HL-60 (cell line): Measurements from ENCODE around the gene PCGF2.
A peak's percentile ranks its signal among the peaks of the same experiment; 100 is the strongest.

Experiments
- DNase-seq, 2 experiments: peaks; one replicate each; pipeline ENCODE4 v3.0.0-alpha.2; 2010 to 2020; ENCODE audit warnings: low read depth in 1 of 2, low spot score in 1 of 2
- H3K27ac ChIP-seq: fragments of 250-450 bp; sonication (Bioruptor Pico); replicated peaks from 2 replicates; pipeline ENCODE4 v1.5.1; 2020; ENCODE audit warnings: mild to moderate bottlenecking, moderate library complexity
- H3K27me3 ChIP-seq: fragments of 250-450 bp; sonication (Bioruptor Pico); 2 replicates; pipeline ENCODE4 v1.5.1; 2021; ENCODE audit warnings: mild to moderate bottlenecking, moderate library complexity; ENCODE audit not compliant: insufficient read depth, poor library complexity, severe bottlenecking
- H3K4me3 ChIP-seq: replicated peaks from 2 replicates; pipeline ENCODE4 v1.5.1; 2011; ENCODE audit warnings: mild to moderate bottlenecking, control low read depth, low read length; ENCODE audit not compliant: insufficient read depth
- GABPA ChIP-seq: IDR thresholded peaks from 2 replicates; pipeline ENCODE4 v1.6.1; 2012; ENCODE audit warnings: low read depth
- POLR2AphosphoS5 ChIP-seq: IDR thresholded peaks from 2 replicates; pipeline ENCODE4 v1.6.1; 2012; ENCODE audit warnings: low read depth
- SPI1 ChIP-seq: IDR thresholded peaks from 2 replicates; pipeline ENCODE4 v1.6.1; 2012; ENCODE audit warnings: low read depth, mild to moderate bottlenecking, borderline replicate concordance
- TF ChIP-seq, protein P1 (sequence below): IDR thresholded peaks from 2 replicates; pipeline ENCODE4 v1.6.1; 2012; ENCODE audit warnings: low read depth; ENCODE audit not compliant: insufficient replicate concordance
- TF ChIP-seq, protein P2 (sequence below): IDR thresholded peaks from one replicate; pipeline ENCODE4 v1.5.1; 2011; ENCODE audit warnings: low read length, control low read depth, inconsistent platforms; ENCODE audit not compliant: insufficient read depth

Gene PCGF2

DNA sequence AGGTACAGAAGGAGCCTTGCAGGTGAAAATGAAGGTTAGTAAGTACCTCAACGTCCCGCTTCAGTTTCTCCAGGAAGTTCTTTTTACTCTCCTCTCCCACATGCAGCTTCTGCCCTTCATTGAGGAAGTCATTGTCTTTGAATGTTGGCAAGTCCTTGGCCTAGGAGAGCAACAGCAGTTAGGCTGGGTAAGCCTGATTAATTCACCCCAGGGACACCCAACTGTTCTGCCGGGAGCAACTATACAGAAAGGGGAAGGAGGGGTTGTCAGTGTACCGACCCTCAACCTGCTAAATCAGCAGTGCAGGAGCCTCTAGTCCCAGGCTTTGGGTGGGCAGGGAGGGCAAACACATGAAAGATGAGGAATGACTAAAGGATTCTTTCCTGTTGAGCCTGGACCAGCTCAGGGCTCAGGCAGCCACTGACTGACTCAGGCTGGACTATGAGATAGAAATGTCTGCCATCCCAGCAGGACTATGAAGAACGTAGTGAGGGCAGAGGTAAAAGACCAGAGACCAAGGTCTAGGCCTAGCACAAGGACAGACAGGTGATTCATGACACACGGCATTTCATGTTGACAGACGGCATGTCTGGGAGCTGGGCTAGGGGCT is 29.6 kb upstream of the PCGF2 start:
- DNase-seq: no peak
- Histone ChIP-seq H3K4me3 (no peak overlapping the region), H3K27me3 (no peaks in the 10 kb centered on the region), H3K27ac (no peak overlapping the region)
- TF ChIP-seq, protein P1, sequence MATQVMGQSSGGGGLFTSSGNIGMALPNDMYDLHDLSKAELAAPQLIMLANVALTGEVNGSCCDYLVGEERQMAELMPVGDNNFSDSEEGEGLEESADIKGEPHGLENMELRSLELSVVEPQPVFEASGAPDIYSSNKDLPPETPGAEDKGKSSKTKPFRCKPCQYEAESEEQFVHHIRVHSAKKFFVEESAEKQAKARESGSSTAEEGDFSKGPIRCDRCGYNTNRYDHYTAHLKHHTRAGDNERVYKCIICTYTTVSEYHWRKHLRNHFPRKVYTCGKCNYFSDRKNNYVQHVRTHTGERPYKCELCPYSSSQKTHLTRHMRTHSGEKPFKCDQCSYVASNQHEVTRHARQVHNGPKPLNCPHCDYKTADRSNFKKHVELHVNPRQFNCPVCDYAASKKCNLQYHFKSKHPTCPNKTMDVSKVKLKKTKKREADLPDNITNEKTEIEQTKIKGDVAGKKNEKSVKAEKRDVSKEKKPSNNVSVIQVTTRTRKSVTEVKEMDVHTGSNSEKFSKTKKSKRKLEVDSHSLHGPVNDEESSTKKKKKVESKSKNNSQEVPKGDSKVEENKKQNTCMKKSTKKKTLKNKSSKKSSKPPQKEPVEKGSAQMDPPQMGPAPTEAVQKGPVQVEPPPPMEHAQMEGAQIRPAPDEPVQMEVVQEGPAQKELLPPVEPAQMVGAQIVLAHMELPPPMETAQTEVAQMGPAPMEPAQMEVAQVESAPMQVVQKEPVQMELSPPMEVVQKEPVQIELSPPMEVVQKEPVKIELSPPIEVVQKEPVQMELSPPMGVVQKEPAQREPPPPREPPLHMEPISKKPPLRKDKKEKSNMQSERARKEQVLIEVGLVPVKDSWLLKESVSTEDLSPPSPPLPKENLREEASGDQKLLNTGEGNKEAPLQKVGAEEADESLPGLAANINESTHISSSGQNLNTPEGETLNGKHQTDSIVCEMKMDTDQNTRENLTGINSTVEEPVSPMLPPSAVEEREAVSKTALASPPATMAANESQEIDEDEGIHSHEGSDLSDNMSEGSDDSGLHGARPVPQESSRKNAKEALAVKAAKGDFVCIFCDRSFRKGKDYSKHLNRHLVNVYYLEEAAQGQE: no peak
- TF ChIP-seq SPI1 (no peak; the same call in 1 of the 2 replicates), POLR2AphosphoS5 (no peak), GABPA (no peak)
- TF ChIP-seq, protein P2, sequence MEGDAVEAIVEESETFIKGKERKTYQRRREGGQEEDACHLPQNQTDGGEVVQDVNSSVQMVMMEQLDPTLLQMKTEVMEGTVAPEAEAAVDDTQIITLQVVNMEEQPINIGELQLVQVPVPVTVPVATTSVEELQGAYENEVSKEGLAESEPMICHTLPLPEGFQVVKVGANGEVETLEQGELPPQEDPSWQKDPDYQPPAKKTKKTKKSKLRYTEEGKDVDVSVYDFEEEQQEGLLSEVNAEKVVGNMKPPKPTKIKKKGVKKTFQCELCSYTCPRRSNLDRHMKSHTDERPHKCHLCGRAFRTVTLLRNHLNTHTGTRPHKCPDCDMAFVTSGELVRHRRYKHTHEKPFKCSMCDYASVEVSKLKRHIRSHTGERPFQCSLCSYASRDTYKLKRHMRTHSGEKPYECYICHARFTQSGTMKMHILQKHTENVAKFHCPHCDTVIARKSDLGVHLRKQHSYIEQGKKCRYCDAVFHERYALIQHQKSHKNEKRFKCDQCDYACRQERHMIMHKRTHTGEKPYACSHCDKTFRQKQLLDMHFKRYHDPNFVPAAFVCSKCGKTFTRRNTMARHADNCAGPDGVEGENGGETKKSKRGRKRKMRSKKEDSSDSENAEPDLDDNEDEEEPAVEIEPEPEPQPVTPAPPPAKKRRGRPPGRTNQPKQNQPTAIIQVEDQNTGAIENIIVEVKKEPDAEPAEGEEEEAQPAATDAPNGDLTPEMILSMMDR: no peak

GRCh38 chr17:38773258-38773657 is 25.1 kb upstream of the PCGF2 start:
- TF ChIP-seq, protein P1: no peak
- TF ChIP-seq POLR2AphosphoS5 (no peak), SPI1 (no peak), GABPA (no peak)
- TF ChIP-seq, protein P2: no peak
- Histone ChIP-seq H3K27ac (no peak overlapping the region), H3K4me3 (no peak overlapping the region), H3K27me3 (no peaks in the 10 kb centered on the region)
- no peak for DNase-seq

GRCh38 chr17:38768417-38768816 is 20.3 kb upstream of the PCGF2 start:
- 0 out of 2 replicates have a peak, but pooled peaks have one; percentile 15 for TF ChIP-seq POLR2AphosphoS5
- no peak for TF ChIP-seq SPI1
- TF ChIP-seq GABPA: no peak
- Histone ChIP-seq H3K27ac (no peak overlapping the region), H3K27me3 (no peaks in the 10 kb centered on the region), H3K4me3 (no peak overlapping the region)
- no peak for DNase-seq

DNA sequence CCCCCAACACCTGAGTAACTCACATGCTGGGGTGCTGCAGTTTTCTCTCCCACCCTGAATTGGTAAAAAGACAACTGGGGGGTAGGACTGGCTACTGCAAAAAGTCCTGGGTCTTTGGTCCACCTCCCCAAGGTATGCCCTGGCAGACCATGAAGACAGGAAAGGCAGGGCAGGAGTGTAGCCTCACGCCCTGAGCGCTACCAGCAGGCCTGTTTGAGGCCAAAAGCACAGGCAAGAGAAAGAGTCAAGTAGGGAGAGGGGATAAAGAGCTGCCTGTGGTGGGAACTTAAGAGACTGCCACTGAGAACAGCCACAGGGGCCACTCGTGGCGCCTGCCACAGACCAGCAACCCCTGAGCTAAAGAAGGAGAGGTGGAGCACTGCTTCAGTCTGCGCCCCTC is 18.2 kb upstream of the PCGF2 start:
- Histone ChIP-seq H3K4me3 (no peak overlapping the region), H3K27ac (no peak overlapping the region), H3K27me3 (no peaks in the 10 kb centered on the region)
- TF ChIP-seq, protein P2: no peak
- TF ChIP-seq, protein P1: no peak
- TF ChIP-seq POLR2AphosphoS5: no peak; the same call in 1 of the 2 replicates
- no peak for TF ChIP-seq SPI1
- TF ChIP-seq GABPA: no peak
- DNase-seq: no peak
